ENCODE data around the gene TBC1D24.

Gene TBC1D24

GRCh38 chr16:2497695-2498484 lies 23.0 kb downstream of the TBC1D24 start:
- DNase-seq: no peak
- no peak overlapping the region for H3K4me2 ChIP-seq (ENCODE audit: low read depth, low read length)
- no peaks in the 10 kb centered on the region for H3K9me3 ChIP-seq (replicated peaks; ENCODE audit: insufficient read depth, low read length)
- H3K9ac ChIP-seq (ENCODE audit: low read length): no peak overlapping the region
- H3K36me3 ChIP-seq (replicated peaks; ENCODE audit: insufficient read depth, low read length): no peaks in the 10 kb centered on the region
- H3F3A ChIP-seq (ENCODE audit: insufficient read depth, low read length): no peaks in the 10 kb centered on the region
- H3K27me3 ChIP-seq (replicated peaks; ENCODE audit: insufficient read depth, low read length): no peaks in the 10 kb centered on the region
- no peaks in the 10 kb centered on the region for H4K20me1 ChIP-seq (ENCODE audit: insufficient read depth, low read length)
- no peak overlapping the region for H2AFZ ChIP-seq (ENCODE audit: low read length)
- no peak overlapping the region for H3K27ac ChIP-seq (ENCODE audit: low read length)
- no peaks in the 10 kb centered on the region for H3K9me2 ChIP-seq (replicated peaks; ENCODE audit: insufficient read depth, low read length)
- H3K4me1 ChIP-seq (ENCODE audit: low read length): 0 out of 2 replicates have a peak, but pooled peaks cover 2% of the 10 kb centered on the region
- no peaks in the 10 kb centered on the region for H3K79me2 ChIP-seq (ENCODE audit: low read length)
- no peak overlapping the region for H3K4me3 ChIP-seq (ENCODE audit: low read length)
- no peak for TF ChIP-seq EZH2 (optimal IDR thresholded peaks at IDR 0.05; ENCODE audit: low read depth, low read length)

DNA sequence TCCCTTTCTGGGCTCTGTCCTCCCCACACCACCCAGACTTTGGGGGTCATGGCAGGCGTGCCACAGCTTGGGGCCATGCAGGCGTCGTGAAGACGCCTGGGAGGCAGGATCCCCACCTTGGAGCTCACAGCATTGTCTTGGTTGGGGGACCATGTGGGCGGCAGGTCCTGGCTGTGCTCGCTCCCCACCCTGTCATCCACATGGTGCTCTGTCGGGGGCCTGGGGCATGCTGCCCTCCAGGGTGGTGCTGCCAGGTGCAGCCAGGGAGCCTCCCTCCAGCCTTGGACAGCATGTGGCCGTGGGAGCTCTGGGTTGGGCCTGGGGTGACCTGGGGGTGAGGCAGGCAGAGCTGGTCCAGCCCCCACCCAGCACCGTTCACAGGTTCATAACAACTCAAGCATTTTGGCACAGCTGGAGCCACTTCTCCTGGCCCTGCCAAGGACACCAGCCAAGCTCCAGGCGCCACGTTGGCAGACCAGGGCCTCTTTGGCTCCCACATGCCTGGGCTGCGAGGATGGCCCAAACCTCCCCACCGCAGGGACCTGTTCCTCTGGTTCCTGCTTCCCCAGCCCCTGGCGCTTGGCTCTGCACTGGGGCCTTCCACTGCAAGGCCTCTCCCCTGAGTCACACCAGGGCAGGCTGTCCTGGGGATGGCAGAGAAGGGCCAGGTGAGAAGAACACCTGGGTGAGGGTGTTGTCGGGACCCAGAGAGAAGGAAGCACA lies 23.8 kb downstream of the TBC1D24 start:
- Histone ChIP-seq H3K27ac (ENCODE audit: low read length) (no peak overlapping the region), H3K36me3 (replicated peaks; ENCODE audit: insufficient read depth, low read length) (no peaks in the 10 kb centered on the region), H3K4me1 (ENCODE audit: low read length) (0 out of 2 replicates have a peak, but pooled peaks cover 2% of the 10 kb centered on the region), H3K27me3 (replicated peaks; ENCODE audit: insufficient read depth, low read length) (no peaks in the 10 kb centered on the region), H3K9me3 (replicated peaks; ENCODE audit: insufficient read depth, low read length) (no peaks in the 10 kb centered on the region), H4K20me1 (ENCODE audit: insufficient read depth, low read length) (no peaks in the 10 kb centered on the region), H3K9ac (ENCODE audit: low read length) (no peak overlapping the region), H3K9me2 (replicated peaks; ENCODE audit: insufficient read depth, low read length) (no peaks in the 10 kb centered on the region), H3F3A (ENCODE audit: insufficient read depth, low read length) (no peaks in the 10 kb centered on the region), H3K79me2 (ENCODE audit: low read length) (no peaks in the 10 kb centered on the region), H3K4me2 (ENCODE audit: low read depth, low read length) (no peak overlapping the region), H2AFZ (ENCODE audit: low read length) (no peak overlapping the region), H3K4me3 (ENCODE audit: low read length) (no peak overlapping the region)
- no peak for DNase-seq
- TF ChIP-seq EZH2 (optimal IDR thresholded peaks at IDR 0.05; ENCODE audit: low read depth, low read length) (no peak), EZH2phosphoT487 (IDR thresholded peaks at IDR 0.05; ENCODE audit: low read length) (no peak)
- TF ChIP-seq, protein P1, sequence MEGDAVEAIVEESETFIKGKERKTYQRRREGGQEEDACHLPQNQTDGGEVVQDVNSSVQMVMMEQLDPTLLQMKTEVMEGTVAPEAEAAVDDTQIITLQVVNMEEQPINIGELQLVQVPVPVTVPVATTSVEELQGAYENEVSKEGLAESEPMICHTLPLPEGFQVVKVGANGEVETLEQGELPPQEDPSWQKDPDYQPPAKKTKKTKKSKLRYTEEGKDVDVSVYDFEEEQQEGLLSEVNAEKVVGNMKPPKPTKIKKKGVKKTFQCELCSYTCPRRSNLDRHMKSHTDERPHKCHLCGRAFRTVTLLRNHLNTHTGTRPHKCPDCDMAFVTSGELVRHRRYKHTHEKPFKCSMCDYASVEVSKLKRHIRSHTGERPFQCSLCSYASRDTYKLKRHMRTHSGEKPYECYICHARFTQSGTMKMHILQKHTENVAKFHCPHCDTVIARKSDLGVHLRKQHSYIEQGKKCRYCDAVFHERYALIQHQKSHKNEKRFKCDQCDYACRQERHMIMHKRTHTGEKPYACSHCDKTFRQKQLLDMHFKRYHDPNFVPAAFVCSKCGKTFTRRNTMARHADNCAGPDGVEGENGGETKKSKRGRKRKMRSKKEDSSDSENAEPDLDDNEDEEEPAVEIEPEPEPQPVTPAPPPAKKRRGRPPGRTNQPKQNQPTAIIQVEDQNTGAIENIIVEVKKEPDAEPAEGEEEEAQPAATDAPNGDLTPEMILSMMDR (IDR thresholded peaks at IDR 0.05; ENCODE audit: low read length): no peak

DNA sequence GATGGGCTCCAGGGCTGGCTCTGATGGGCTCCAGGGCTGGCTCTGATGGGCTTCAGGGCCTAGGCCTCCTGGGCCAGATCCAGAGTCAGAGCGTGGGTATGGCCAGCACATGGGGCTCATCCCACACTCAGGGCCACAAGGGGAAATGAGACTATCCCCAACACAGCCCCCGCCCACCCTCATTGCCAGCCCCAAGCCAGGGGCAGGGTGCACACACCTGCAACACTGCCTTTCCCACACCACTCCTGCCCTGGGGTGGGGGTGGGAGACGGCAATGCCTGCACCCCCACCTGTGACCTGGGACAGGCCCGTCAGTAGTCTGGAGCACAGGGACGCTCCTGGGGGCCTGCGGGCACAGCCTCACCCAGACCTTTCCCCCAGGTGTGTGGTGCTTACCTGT lies 24.5 kb downstream of the TBC1D24 start:
- H3K79me2 ChIP-seq (ENCODE audit: low read length): no peaks in the 10 kb centered on the region
- H3K4me2 ChIP-seq (ENCODE audit: low read depth, low read length): no peak overlapping the region
- no peak overlapping the region for H3K27ac ChIP-seq (ENCODE audit: low read length)
- H2AFZ ChIP-seq (ENCODE audit: low read length): no peak overlapping the region
- no peaks in the 10 kb centered on the region for H3K36me3 ChIP-seq (replicated peaks; ENCODE audit: insufficient read depth, low read length)
- no peak for DNase-seq
- TF ChIP-seq, protein P1 (IDR thresholded peaks at IDR 0.05; ENCODE audit: low read length): no peak
- no peak for TF ChIP-seq EZH2phosphoT487 (IDR thresholded peaks at IDR 0.05; ENCODE audit: low read length)
- no peak for TF ChIP-seq EZH2 (optimal IDR thresholded peaks at IDR 0.05; ENCODE audit: low read depth, low read length)
- H3F3A ChIP-seq (ENCODE audit: insufficient read depth, low read length): no peaks in the 10 kb centered on the region
- H4K20me1 ChIP-seq (ENCODE audit: insufficient read depth, low read length): no peaks in the 10 kb centered on the region
- no peaks in the 10 kb centered on the region for H3K9me3 ChIP-seq (replicated peaks; ENCODE audit: insufficient read depth, low read length)
- H3K4me1 ChIP-seq (ENCODE audit: low read length): 0 out of 2 replicates have a peak, but pooled peaks cover 2% of the 10 kb centered on the region
- H3K9ac ChIP-seq (ENCODE audit: low read length): no peak overlapping the region
- no peak overlapping the region for H3K4me3 ChIP-seq (ENCODE audit: low read length)
- no peaks in the 10 kb centered on the region for H3K27me3 ChIP-seq (replicated peaks; ENCODE audit: insufficient read depth, low read length)
- H3K9me2 ChIP-seq (replicated peaks; ENCODE audit: insufficient read depth, low read length): no peaks in the 10 kb centered on the region

Measured in MM.1S (cell line).